H1 (cell line): ENCODE results near the gene RPUSD1. TPM values are rescaled to one million over a fixed set of nuclear protein-coding genes. Genes with fewer than 3 reads are reported as not detected.

ENCODE experiments used
- CHD1 ChIP-seq: IDR thresholded peaks from 2 replicates; pipeline ENCODE4 v1.6.1; 2012; ENCODE audit warnings: low read depth, low read length, improper control_type of control experiment
- SAP30 ChIP-seq: fragments of 300-600 bp; sonication (generic); IDR thresholded peaks from 2 replicates; pipeline ENCODE4 v1.7.1; 2012; ENCODE audit warnings: low read length, moderate library complexity, mild to moderate bottlenecking, inconsistent platforms; ENCODE audit not compliant: insufficient read depth, insufficient replicate concordance
- TAF1 ChIP-seq: IDR thresholded peaks from 2 replicates; pipeline ENCODE4 v1.6.1; 2011; ENCODE audit warnings: mild to moderate bottlenecking, low read depth, low read length
- polyA plus RNA-seq, 7 experiments: library from polyadenylated mRNA; depleted of rRNA in 3 of 7; stranded (reverse) in 5 of 7; unstranded in 2 of 7; fragments of >200 nt in 5 of 7; fragments of 200-250 nt in 2 of 7; gene quantifications; 1 replicate in 5 of 7; 2 replicates in 1 of 7; 4 replicates in 1 of 7; pipeline versions ENCODE4 v1.2.1 to v1.2.3, GENCODE V29; 2011 to 2013; ENCODE audit warnings: missing spikeins in 2 of 7, mixed read lengths in 2 of 7
- total RNA-seq: library from RNA; stranded (reverse); fragmentation: NEBNext Ultra II Directional; extraction: Animal tissue kit (Norgen Biotek cat#: 25700); gene quantifications from 2 replicates; pipeline ENCODE4 v1.2.1, GENCODE V29; 2021
- TF ChIP-seq, protein P1 (sequence below), 3 experiments: IDR thresholded peaks; 1 replicate in 2 of 3; 2 replicates in 1 of 3; pipeline versions ENCODE4 v1.5.1 to v1.6.1; 2011; ENCODE audit warnings: low read length in 3 of 3, mild to moderate bottlenecking in 3 of 3, inconsistent platforms in 2 of 3, low read depth in 1 of 3, moderate library complexity in 1 of 3; ENCODE audit not compliant: insufficient read depth in 1 of 3; ENCODE audit errors: control extremely low read depth in 1 of 3

RPUSD1 gene
- total and polyA plus RNA-seq, 2 of the 8 experiments (the other 6 are each of a cell fraction or from before 2014, with no cell fraction given), result 32.2 to 61.8 TPM

DNA sequence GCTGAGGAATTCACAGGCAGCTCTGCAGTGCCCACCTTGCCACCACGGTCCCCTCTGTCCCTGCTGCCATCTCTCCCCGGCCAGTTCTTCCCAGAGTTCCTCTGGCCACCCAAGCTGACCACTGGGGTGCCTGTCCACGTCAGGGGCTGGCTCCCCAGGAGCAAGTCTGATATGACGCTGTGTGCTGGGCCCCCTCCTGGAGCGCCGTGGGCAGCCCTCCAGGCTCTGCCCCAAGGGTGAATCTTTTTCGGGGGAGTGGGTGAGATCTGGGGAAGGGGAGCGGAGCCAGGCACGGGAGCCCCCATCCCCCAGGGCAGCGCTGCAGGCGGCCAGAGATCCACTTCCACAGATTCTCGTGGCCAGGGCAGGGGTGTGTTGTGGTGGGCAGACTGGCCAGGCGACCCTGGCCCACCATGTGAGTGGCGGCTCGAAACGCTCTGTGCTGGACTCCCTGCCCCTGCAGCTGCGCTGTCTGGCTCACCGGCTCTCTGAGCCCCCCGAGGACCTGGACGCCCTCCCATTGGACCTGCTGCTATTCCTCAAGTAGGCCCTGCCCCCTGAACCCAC is 23.9 kb downstream of the RPUSD1 start (continued):
- TF ChIP-seq, protein P1, sequence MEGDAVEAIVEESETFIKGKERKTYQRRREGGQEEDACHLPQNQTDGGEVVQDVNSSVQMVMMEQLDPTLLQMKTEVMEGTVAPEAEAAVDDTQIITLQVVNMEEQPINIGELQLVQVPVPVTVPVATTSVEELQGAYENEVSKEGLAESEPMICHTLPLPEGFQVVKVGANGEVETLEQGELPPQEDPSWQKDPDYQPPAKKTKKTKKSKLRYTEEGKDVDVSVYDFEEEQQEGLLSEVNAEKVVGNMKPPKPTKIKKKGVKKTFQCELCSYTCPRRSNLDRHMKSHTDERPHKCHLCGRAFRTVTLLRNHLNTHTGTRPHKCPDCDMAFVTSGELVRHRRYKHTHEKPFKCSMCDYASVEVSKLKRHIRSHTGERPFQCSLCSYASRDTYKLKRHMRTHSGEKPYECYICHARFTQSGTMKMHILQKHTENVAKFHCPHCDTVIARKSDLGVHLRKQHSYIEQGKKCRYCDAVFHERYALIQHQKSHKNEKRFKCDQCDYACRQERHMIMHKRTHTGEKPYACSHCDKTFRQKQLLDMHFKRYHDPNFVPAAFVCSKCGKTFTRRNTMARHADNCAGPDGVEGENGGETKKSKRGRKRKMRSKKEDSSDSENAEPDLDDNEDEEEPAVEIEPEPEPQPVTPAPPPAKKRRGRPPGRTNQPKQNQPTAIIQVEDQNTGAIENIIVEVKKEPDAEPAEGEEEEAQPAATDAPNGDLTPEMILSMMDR (IDR thresholded peaks at IDR 0.05; ENCODE audit: control extremely low read depth in 1 of 3, insufficient read depth in 1 of 3, low read depth in 1 of 3, low read length in 3 of 3), result no peak
- TF ChIP-seq SAP30 (no peak), CHD1 (no peak), TAF1 (no peak)
